Measurements from ENCODE around the gene EPB41L4B.

The EPB41L4B gene

DNA sequence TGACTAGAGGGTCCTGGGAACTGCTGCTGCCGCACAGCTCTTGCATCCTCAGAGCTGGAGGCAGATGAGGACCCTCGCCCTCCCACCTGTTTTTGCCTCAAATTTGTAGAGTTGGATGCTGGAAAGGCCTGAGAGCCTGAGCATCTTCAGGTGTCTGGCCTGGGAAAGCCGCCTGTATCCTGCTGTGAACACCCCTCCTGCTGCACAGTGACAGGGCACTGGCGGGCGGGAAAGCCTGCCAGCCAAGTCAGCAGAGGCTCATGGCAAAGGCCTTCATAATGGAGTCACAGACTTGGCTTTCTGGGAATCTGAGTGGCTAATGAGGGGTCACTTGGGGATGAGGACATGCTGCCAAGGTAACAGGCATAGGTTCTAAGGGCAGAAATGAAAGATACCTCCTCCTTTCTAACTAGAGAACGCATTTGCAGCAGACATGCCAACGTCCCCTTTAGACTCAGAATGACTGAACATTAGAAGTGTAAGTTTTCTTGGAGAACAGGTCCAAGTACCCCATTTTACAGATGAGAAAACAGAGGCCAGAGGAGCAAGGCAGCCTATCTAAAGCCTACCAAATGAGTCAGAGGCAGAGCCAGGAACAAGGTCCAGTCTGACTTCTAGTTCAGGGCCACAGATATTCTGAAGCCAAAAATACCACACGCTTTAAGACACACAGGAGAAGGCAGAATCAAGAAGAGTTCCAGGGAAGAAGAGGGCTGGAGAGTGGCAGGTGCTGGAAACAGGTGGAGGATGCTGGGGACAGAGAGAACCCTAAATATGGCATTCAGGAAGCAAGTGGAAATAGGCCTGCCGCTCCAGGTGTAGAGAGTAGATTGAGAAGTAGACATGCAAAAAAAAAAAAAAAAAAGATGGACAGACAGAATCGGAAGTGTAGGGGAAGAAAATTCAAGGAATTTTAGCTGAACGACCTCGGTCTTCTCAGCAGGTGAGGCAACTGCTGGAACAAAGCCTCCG, 44.1 kb downstream of the EPB41L4B start:
- in situ Hi-C loops (cut with HindIII; ENCODE audit: low sequenced_read_pairs): no loop called here
- DNase-seq (ENCODE audit: low read depth): no peak
- no peak overlapping the region for H3K4me3 ChIP-seq (ENCODE audit: low read depth, low read length)
- TF ChIP-seq, protein P1, sequence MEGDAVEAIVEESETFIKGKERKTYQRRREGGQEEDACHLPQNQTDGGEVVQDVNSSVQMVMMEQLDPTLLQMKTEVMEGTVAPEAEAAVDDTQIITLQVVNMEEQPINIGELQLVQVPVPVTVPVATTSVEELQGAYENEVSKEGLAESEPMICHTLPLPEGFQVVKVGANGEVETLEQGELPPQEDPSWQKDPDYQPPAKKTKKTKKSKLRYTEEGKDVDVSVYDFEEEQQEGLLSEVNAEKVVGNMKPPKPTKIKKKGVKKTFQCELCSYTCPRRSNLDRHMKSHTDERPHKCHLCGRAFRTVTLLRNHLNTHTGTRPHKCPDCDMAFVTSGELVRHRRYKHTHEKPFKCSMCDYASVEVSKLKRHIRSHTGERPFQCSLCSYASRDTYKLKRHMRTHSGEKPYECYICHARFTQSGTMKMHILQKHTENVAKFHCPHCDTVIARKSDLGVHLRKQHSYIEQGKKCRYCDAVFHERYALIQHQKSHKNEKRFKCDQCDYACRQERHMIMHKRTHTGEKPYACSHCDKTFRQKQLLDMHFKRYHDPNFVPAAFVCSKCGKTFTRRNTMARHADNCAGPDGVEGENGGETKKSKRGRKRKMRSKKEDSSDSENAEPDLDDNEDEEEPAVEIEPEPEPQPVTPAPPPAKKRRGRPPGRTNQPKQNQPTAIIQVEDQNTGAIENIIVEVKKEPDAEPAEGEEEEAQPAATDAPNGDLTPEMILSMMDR (IDR thresholded peaks at IDR 0.05; ENCODE audit: low read depth, low read length, missing control alignments): no peak

DNA sequence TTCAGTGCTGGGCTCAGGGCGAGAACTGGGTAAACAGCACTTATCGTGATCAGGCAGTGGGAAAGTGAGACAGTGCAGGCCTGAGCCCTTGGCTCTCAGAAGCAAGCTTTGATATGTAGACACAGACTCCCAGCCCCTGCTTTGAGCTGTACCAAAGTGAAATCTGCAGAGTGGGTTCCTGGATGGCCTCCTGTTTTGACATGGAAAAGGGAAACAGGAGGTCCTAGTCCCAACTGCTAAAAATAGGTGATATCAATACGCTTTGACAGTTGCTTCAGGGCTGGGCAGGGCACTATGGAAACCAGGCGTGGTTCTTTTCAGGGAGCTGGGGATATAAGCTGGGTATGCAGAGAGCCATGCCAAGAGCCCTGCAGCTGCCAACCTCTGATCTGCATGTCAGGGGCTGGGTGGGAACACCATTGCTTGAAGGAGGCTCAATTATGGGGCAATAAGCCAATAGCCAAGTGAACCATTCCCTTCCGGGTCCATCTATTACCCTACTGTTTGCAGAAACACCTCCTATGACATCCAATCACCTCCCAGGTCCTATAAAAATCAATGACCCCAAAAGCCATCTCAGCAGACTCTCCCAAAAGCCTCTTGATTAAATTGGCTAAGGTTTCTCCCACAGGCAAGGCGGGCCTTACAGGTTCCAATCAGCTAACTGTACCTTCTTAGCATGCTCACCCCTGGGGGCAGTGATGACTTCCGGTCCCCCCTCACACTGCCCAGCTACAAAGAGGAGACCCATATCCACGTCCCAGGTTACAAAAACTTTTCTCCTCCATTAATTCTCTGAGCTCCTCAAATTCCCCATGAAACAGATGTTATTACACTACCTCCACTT, 45.8 kb downstream of the EPB41L4B start:
- in situ Hi-C loops (cut with HindIII; ENCODE audit: low sequenced_read_pairs): no loop called here
- no peak for DNase-seq (ENCODE audit: low read depth)
- no peak overlapping the region for H3K4me3 ChIP-seq (ENCODE audit: low read depth, low read length)

DNA sequence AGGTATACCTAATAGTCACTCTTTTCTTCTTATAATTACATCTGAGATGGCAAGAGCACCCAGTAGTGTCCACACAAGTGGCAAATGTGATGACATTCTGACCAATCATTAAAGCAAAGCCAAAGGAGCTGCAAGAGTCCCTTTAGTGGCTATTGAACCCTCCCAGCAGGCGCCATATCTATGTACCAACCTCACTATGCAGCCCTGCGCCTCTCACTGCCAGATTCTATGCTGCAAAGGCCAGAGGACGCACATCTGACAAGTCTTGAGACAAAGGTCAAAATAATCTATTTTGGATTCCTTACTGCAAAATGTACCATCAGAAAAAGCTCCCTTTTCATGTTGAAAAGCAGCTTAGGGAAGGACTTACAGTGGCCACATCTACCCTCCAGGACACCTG, 47.0 kb downstream of the EPB41L4B start:
- DNase-seq (ENCODE audit: low read depth): no peak
- no peak overlapping the region for H3K4me3 ChIP-seq (ENCODE audit: low read depth, low read length)
- in situ Hi-C loops (cut with HindIII; ENCODE audit: low sequenced_read_pairs): no loop called here
- TF ChIP-seq, protein P1 (IDR thresholded peaks at IDR 0.05; ENCODE audit: low read depth, low read length, missing control alignments): no peak

More for the DNA sequence above, 45.8 kb downstream of the EPB41L4B start:
- TF ChIP-seq, protein P1 (IDR thresholded peaks at IDR 0.05; ENCODE audit: low read depth, low read length, missing control alignments): no peak

DNA sequence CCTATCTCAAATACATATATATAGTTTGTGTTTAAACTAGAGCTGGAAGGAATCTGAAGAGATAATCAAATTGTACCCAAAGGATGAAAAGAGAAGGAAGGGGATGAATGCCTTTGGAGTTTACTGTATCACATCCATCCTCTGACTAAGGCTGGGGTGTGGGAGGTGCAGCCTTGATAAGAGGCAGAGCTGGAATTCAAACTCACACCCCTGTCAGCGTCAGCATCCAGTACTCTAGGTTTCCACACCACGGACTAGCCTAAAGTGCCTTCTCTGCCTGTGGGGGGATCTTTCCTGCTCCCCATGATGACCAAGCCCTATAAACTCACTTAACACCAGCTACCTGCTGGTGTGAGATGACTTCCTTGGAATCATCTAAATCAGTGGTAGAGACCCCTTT, 48.1 kb downstream of the EPB41L4B start:
- in situ Hi-C loops (cut with HindIII; ENCODE audit: low sequenced_read_pairs): no loop called here
- TF ChIP-seq, protein P1 (IDR thresholded peaks at IDR 0.05; ENCODE audit: low read depth, low read length, missing control alignments): no peak
- H3K4me3 ChIP-seq (ENCODE audit: low read depth, low read length): no peak overlapping the region
- DNase-seq (ENCODE audit: low read depth): no peak

DNA sequence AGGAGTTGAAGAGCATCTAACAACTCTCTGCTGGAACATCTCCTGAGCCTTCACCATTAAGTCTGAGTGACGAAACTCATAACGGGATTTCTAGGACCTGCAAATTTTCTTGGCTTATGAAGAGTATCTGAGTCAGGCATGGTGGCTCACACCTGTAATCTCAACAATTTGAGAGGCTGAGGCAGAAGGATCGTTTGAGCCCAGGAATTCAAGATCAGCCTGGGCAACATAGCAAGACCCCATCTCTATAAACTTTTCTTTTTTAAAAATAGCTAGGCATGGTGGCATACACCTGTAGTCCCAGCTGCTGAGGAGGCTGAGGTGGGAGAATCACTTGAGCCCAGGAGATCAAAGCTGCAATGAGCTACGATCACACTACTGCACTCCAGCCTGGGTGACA, 48.8 kb downstream of the EPB41L4B start:
- DNase-seq (ENCODE audit: low read depth): no peak
- H3K4me3 ChIP-seq (ENCODE audit: low read depth, low read length): no peak overlapping the region
- TF ChIP-seq, protein P1 (IDR thresholded peaks at IDR 0.05; ENCODE audit: low read depth, low read length, missing control alignments): no peak
- in situ Hi-C loops (cut with HindIII; ENCODE audit: low sequenced_read_pairs): no loop called here

Data from astrocyte of the cerebellum (primary cell).